HG03378 (cell line): ENCODE results near the gene OPA1.

Experiments used
- ATAC-seq: cut with Tn5 transposase; IDR thresholded peaks from one replicate; pipeline ENCODE4 v1.9.1; 2021; ENCODE audit warnings: mild to moderate bottlenecking, moderate library complexity; ENCODE audit not compliant: unreplicated experiment

The OPA1 gene

GRCh38 chr3:193731656-193732055, 138.6 kb downstream of the OPA1 start:
- no peak for ATAC-seq

- no peak for ATAC-seq
These were observed 139.4 kb downstream of the OPA1 start for GRCh38 chr3:193732391-193732790.

GRCh38 chr3:193732827-193733226, 139.8 kb downstream of the OPA1 start:
- no peak for ATAC-seq

GRCh38 chr3:193734737-193735366, 141.8 kb downstream of the OPA1 start:
- ATAC-seq, result no peak

GRCh38 chr3:193735850-193736249, 142.8 kb downstream of the OPA1 start:
- ATAC-seq, result no peak

GRCh38 chr3:193736616-193737015, 143.6 kb downstream of the OPA1 start:
- no peak for ATAC-seq

GRCh38 chr3:193737191-193737751, 144.3 kb downstream of the OPA1 start:
- ATAC-seq, result no peak

- peak; percentile 69 for ATAC-seq
These were observed 149.6 kb downstream of the OPA1 start for GRCh38 chr3:193742628-193743027.

- peak; percentile 69 for ATAC-seq
These were observed 150.7 kb downstream of the OPA1 start for GRCh38 chr3:193743702-193744047.

GRCh38 chr3:193744048-193744821, 151.2 kb downstream of the OPA1 start:
- no peak for ATAC-seq

- no peak for ATAC-seq
These were observed 152.0 kb downstream of the OPA1 start for GRCh38 chr3:193744822-193745684.

- no peak for ATAC-seq
These were observed 153.8 kb downstream of the OPA1 start for GRCh38 chr3:193746832-193747231.
